Hepatic stellate cell (primary cell): ENCODE data around the gene DTD2.
"Not testable (repeated sequence)": the region's sequence is repeated elsewhere in the genome, so short reads cannot be mapped to it uniquely, and the experiment has no call there.

ENCODE experiments used
- DNase-seq: peaks from one replicate; pipeline ENCODE4 v3.0.0; 2011; ENCODE audit warnings: low spot score

The DTD2 gene

GRCh38 chr14:31441273-31442111 lies 15.8 kb downstream of the DTD2 start:
- peak; percentile 50 for DNase-seq

GRCh38 chr14:31440280-31440679 lies 17.0 kb downstream of the DTD2 start:
- no peak for DNase-seq

GRCh38 chr14:31439561-31439960 lies 17.7 kb downstream of the DTD2 start:
- no peak for DNase-seq

- not testable (repeated sequence) for DNase-seq
Observed at GRCh38 chr14:31437045-31437691, 20.1 kb downstream of the DTD2 start.

GRCh38 chr14:31435276-31435675 lies 22.0 kb downstream of the DTD2 start:
- no peak for DNase-seq

- no peak for DNase-seq
Observed at GRCh38 chr14:31430634-31431264, 26.6 kb downstream of the DTD2 start.

GRCh38 chr14:31429791-31430190 lies 27.5 kb downstream of the DTD2 start:
- no peak for DNase-seq

GRCh38 chr14:31428011-31428410 lies 29.3 kb downstream of the DTD2 start:
- DNase-seq, result no peak

- no peak for DNase-seq
Observed at GRCh38 chr14:31426663-31427062, 30.6 kb downstream of the DTD2 start.

GRCh38 chr14:31425905-31426304 lies 31.4 kb downstream of the DTD2 start:
- DNase-seq, result no peak

- no peak for DNase-seq
Observed at GRCh38 chr14:31421200-31421599, 36.1 kb downstream of the DTD2 start.

GRCh38 chr14:31420319-31421111 lies 36.8 kb downstream of the DTD2 start, which contains the start of gene HEATR5A:
Gene HEATR5A, minus strand, starts transcription at chr14:31420550. Its CDS starts 17,575 bp downstream, at chr14:31402975.
- peak; percentile 92 for DNase-seq

GRCh38 chr14:31419967-31420318 lies 37.4 kb downstream of the DTD2 start:
- DNase-seq, result peak; percentile 56

GRCh38 chr14:31419179-31419966 lies 37.9 kb downstream of the DTD2 start:
- DNase-seq, result no peak

- DNase-seq, result no peak
Observed at GRCh38 chr14:31418440-31418839, 38.9 kb downstream of the DTD2 start.

GRCh38 chr14:31414190-31414833 lies 43.0 kb downstream of the DTD2 start:
- no peak for DNase-seq

GRCh38 chr14:31411218-31411727 lies 46.0 kb downstream of the DTD2 start:
- DNase-seq, result no peak

- no peak for DNase-seq
Observed at GRCh38 chr14:31410048-31410650, 47.2 kb downstream of the DTD2 start.

- no peak for DNase-seq
Observed at GRCh38 chr14:31408421-31408820, 48.9 kb downstream of the DTD2 start.

- DNase-seq, result no peak
Observed at GRCh38 chr14:31405599-31406232, 51.6 kb downstream of the DTD2 start.
